OCI-LY3 (cell line): ENCODE data around the gene PES1.

Experiments used
- H2AFZ ChIP-seq: fragments of 200-600, 300-600 bp; shearing (Covaris generic); 2 replicates; pipeline ENCODE4 v1.6.0; 2014; ENCODE audit warnings: antibody characterized with exemption, low read depth, low read length
- H3K27ac ChIP-seq: fragments of 200-600, 300-600 bp; sonication (generic); 2 replicates; pipeline ENCODE4 v1.5.1; 2014; ENCODE audit warnings: mild to moderate bottlenecking, low read length, moderate library complexity, mixed read lengths
- H3K27me3 ChIP-seq: fragments of 200-600, 300-600 bp; sonication (generic); 2 replicates; pipeline ENCODE4 v1.6.1; 2014; ENCODE audit warnings: low read depth, low read length, mixed read lengths
- H3K36me3 ChIP-seq: fragments of 200-600, 300-600 bp; sonication (generic); replicated peaks from 2 replicates; pipeline ENCODE3; 2014; ENCODE audit warnings: low read depth, low read length, mixed read lengths
- H3K4me1 ChIP-seq: fragments of 300-600, 200-600 bp; sonication (generic); 2 replicates; pipeline ENCODE4 v1.6.1; 2014; ENCODE audit warnings: low read length, mixed read lengths
- H3K4me2 ChIP-seq: fragments of 200-600, 300-600 bp; sonication (generic); 2 replicates; pipeline ENCODE4 v1.6.1; 2014; ENCODE audit warnings: low read length, mixed read lengths
- H3K4me3 ChIP-seq: fragments of 300-600, 200-600 bp; sonication (generic); 2 replicates; pipeline ENCODE4 v1.5.1; 2014; ENCODE audit warnings: antibody characterized with exemption, mild to moderate bottlenecking, low read length, moderate library complexity
- H3K79me2 ChIP-seq: fragments of 300-600, 200-600 bp; shearing (Covaris generic); 2 replicates; pipeline ENCODE4 v1.6.1; 2014; ENCODE audit warnings: mild to moderate bottlenecking, low read length, mixed read lengths
- H3K9ac ChIP-seq: fragments of 300-600, 200-600 bp; shearing (Covaris generic); 2 replicates; pipeline ENCODE4 v1.6.0; 2014; ENCODE audit warnings: mild to moderate bottlenecking, low read length, moderate library complexity
- H3K9me3 ChIP-seq: fragments of 200-600, 300-600 bp; shearing (Covaris generic); 2 replicates; pipeline ENCODE4 v1.6.1; 2014; ENCODE audit warnings: low read length, mixed read lengths; ENCODE audit not compliant: insufficient read depth
- H4K20me1 ChIP-seq: fragments of 200-600, 300-600 bp; sonication (generic); 2 replicates; pipeline ENCODE4 v1.6.1; 2016; ENCODE audit warnings: low read length, mixed read lengths; ENCODE audit not compliant: insufficient read depth
- EZH2phosphoT487 ChIP-seq: fragments of 200-600 bp; shearing (Covaris generic); IDR thresholded peaks from 2 replicates; pipeline ENCODE4 v1.6.1; 2018; ENCODE audit warnings: antibody characterized with exemption, mixed run types, low read depth
- TF ChIP-seq, protein P1 (sequence below): fragments of 200-600, 300-600 bp; sonication (generic); IDR thresholded peaks from 2 replicates; pipeline ENCODE4 v1.5.1; 2014; ENCODE audit warnings: antibody characterized with exemption, low read length, low read depth

Gene PES1

DNA sequence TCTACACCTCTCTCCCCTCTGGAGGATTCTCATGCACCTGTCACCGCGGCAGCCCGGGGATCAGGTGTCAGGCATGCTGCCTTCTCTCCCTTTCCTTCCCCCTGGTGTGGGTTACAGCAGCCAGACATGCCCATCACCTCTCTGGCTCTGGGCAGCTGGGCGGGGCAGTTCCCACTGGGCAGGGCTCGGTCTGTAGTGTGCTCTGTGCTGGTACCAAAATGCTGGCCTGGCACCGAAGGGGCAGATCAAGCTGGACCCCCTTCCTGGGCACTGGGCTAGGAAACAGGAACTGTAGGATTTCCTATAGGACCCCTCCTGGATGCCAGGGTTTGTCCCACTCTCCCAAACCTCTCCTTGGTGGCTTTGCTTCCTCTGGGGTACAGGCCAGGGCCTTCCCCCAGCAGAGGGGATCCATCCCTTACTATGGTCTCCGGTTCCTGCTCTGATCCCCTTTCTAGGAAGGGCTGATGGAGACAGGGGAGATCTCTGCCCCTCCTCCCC lies 18.1 kb downstream of the PES1 start:
- Histone ChIP-seq H3K4me1 (no peaks in the 10 kb centered on the region), H3K27me3 (0 out of 2 replicates have a peak, but pooled peaks cover 3% of the 10 kb centered on the region), H3K79me2 (no peaks in the 10 kb centered on the region), H3K4me3 (no peak overlapping the region), H4K20me1 (0 out of 2 replicates have a peak, but pooled peaks cover 8% of the 10 kb centered on the region), H3K9me3 (no peaks in the 10 kb centered on the region), H3K4me2 (no peak overlapping the region), H3K36me3 (peaks cover 22% of the 10 kb centered on the region), H3K27ac (no peak overlapping the region), H3K9ac (no peak overlapping the region), H2AFZ (no peak overlapping the region)
- TF ChIP-seq, protein P1, sequence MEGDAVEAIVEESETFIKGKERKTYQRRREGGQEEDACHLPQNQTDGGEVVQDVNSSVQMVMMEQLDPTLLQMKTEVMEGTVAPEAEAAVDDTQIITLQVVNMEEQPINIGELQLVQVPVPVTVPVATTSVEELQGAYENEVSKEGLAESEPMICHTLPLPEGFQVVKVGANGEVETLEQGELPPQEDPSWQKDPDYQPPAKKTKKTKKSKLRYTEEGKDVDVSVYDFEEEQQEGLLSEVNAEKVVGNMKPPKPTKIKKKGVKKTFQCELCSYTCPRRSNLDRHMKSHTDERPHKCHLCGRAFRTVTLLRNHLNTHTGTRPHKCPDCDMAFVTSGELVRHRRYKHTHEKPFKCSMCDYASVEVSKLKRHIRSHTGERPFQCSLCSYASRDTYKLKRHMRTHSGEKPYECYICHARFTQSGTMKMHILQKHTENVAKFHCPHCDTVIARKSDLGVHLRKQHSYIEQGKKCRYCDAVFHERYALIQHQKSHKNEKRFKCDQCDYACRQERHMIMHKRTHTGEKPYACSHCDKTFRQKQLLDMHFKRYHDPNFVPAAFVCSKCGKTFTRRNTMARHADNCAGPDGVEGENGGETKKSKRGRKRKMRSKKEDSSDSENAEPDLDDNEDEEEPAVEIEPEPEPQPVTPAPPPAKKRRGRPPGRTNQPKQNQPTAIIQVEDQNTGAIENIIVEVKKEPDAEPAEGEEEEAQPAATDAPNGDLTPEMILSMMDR, result no peak
- no peak for TF ChIP-seq EZH2phosphoT487

DNA sequence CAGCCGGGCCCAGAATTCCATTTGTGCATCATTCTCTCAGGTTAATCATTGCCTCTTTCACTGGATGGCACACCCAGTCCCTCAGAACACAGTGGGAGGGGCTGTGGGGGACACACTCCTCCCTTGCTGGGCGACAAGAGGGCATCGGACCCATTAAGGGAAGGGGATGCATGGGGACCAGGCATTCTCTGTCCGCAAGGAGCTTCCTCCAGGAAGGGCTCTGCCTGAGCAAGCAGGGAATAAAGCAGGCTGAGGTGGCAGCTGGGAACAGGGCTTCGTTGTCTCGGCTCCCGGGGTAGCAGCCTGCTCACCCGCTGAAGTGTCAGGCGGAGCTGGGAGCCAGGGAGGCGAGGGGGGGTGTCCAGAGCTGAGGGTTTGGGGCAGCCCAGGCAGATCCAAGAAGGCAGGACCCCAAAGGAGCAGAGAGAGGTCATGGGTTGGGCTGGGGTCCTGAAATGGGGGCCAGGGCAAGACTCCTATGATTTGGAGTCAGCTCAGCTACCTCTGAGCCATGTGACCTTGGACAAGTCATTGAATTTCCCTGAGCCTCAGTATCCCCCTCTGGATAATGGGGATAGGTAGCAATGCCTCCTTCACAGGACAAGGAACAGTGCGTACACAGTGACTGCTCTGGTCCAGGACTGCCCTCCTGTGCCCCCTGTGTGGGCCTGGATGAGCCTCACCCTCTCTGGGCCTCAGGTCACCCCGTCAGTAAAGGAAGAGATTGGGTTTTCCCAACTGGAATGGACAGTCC lies 18.7 kb downstream of the PES1 start:
- H3K4me1 ChIP-seq, result no peaks in the 10 kb centered on the region
- no peak overlapping the region for H3K27ac ChIP-seq
- no peaks in the 10 kb centered on the region for H3K9me3 ChIP-seq
- H3K9ac ChIP-seq, result no peak overlapping the region
- no peak overlapping the region for H3K4me2 ChIP-seq
- no peak overlapping the region for H3K4me3 ChIP-seq
- H4K20me1 ChIP-seq, result 0 out of 2 replicates have a peak, but pooled peaks cover 8% of the 10 kb centered on the region
- H3K27me3 ChIP-seq, result 0 out of 2 replicates have a peak, but pooled peaks cover 3% of the 10 kb centered on the region
- TF ChIP-seq, protein P1, result no peak
- no peak for TF ChIP-seq EZH2phosphoT487
- H3K36me3 ChIP-seq, result peaks cover 15% of the 10 kb centered on the region
- no peak overlapping the region for H2AFZ ChIP-seq
- H3K79me2 ChIP-seq, result no peaks in the 10 kb centered on the region

DNA sequence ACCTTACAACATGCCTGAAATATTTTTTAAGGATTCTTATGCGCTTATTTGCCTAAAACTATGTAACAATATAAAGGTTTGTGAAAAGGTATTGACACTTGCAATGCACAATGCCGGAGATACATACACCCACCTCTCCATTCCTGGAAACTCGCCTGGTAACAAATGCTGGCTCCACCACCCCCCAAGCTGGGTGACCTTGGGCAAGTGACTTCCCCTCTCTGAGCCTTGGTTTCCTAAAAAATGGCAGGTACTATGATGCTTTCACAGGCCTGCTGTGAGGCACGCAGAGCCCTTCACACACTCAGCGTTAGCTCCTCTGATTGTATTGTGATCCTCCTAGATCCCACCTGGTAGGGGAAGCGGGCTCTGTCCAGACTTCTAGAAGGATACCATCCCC lies 19.5 kb downstream of the PES1 start:
- Histone ChIP-seq H3K27ac (no peak overlapping the region), H3K4me3 (no peak overlapping the region), H3K9ac (no peak overlapping the region), H3K9me3 (no peaks in the 10 kb centered on the region), H3K27me3 (0 out of 2 replicates have a peak, but pooled peaks cover 3% of the 10 kb centered on the region), H3K4me2 (no peak overlapping the region), H3K79me2 (no peaks in the 10 kb centered on the region), H3K36me3 (peaks cover 15% of the 10 kb centered on the region), H4K20me1 (0 out of 2 replicates have a peak, but pooled peaks cover 8% of the 10 kb centered on the region), H2AFZ (no peak overlapping the region), H3K4me1 (no peaks in the 10 kb centered on the region)
- TF ChIP-seq, protein P1, result no peak
- no peak for TF ChIP-seq EZH2phosphoT487

- H3K27me3 ChIP-seq, result peaks cover 12% of the 10 kb centered on the region; the same call in 1 of the 2 replicates
- no peak overlapping the region for H3K4me3 ChIP-seq
- H3K36me3 ChIP-seq, result no peaks in the 10 kb centered on the region
- H3K79me2 ChIP-seq, result no peaks in the 10 kb centered on the region
- no peak overlapping the region for H2AFZ ChIP-seq
- no peak overlapping the region for H3K9ac ChIP-seq
- no peak for TF ChIP-seq EZH2phosphoT487
- TF ChIP-seq, protein P1, result no peak
- no peaks in the 10 kb centered on the region for H3K4me1 ChIP-seq
- no peaks in the 10 kb centered on the region for H3K9me3 ChIP-seq
- H3K27ac ChIP-seq, result no peak overlapping the region
- no peak overlapping the region for H3K4me2 ChIP-seq
- 0 out of 2 replicates have a peak, but pooled peaks cover 5% of the 10 kb centered on the region for H4K20me1 ChIP-seq
Observed at GRCh38 chr22:30569674-30570202, 22.0 kb downstream of the PES1 start.
